Loucy (cell line): ENCODE data around the gene DNAJB8.

Experiments
- CTCF ChIP-seq: fragments of 200-600 bp; sonication (generic); conservative IDR thresholded peaks from 2 replicates; pipeline ENCODE4 v1.5.1; 2014; ENCODE audit warnings: mild to moderate bottlenecking, antibody characterized with exemption, low read length
- EZH2phosphoT487 ChIP-seq: fragments of 200-600 bp; IDR thresholded peaks from 2 replicates; pipeline ENCODE4 v1.6.1; 2018; ENCODE audit warnings: antibody characterized with exemption, mild to moderate bottlenecking, moderate library complexity, borderline replicate concordance

DNA sequence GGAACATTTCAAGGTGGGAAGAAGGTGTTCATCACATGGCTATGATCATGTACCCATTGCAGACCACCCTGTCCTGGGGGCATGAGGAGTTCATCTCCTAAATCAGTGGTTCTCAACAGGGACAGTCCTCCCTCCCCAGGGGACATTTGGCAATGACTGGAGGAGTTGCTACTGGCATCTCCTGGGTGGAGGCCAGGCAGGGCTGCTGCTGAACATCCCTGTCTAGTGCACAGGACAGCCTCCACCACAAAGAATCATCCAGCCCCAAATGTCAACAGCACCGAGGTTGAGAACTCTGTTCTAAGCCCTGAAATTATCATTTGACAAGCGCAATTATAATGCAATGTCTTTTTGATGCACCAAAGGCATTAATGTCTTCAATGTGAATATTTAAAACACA, 4.4 kb upstream of the DNAJB8 start:
- TF ChIP-seq EZH2phosphoT487 (no peak), CTCF (no peak)
